CD4-positive, CD25-positive, alpha-beta regulatory T cell (primary cell): Measurements from ENCODE around the gene URAD. TPM values are rescaled to one million over a fixed set of nuclear protein-coding genes. Genes with fewer than 3 reads are reported as not detected.
"Not testable (repeated sequence)": the region's sequence is repeated elsewhere in the genome, so short reads cannot be mapped to it uniquely, and the experiment has no call there.

ENCODE experiments used
- ATAC-seq, 2 donors: fragments of 150-1000 bp; cut with Tn5 transposase; one replicate each; pipeline ENCODE4 v1.10.0; 2021; ENCODE audit warnings: low read depth in 2 of 2, moderate number of reproducible peaks in 2 of 2, moderate library complexity in 1 of 2
- DNase-seq, 3 donors: peaks; one replicate each; pipeline versions ENCODE4 v3.0.0 to v3.0.0-alpha.2; 2012 to 2022; ENCODE audit warnings: mixed read lengths in 1 of 3
- H3K27ac ChIP-seq: one replicate; pipeline ENCODE4 v1.7.0; 2013; ENCODE audit warnings: mild to moderate bottlenecking, low read length; ENCODE audit not compliant: insufficient read depth, poor library complexity, severe bottlenecking
- H3K27me3 ChIP-seq: one replicate; pipeline ENCODE4 v1.7.0; 2013; ENCODE audit warnings: low read length; ENCODE audit not compliant: control insufficient read depth, insufficient read depth
- H3K36me3 ChIP-seq: one replicate; pipeline ENCODE4 v1.7.0; 2013; ENCODE audit warnings: mild to moderate bottlenecking, low read length, moderate library complexity; ENCODE audit not compliant: control insufficient read depth, insufficient read depth
- H3K4me1 ChIP-seq: 2 replicates; pipeline ENCODE4 v1.7.0; 2013; ENCODE audit warnings: mild to moderate bottlenecking, low read length; ENCODE audit not compliant: insufficient read depth, control insufficient read depth, poor library complexity, severe bottlenecking
- H3K4me3 ChIP-seq: one replicate; pipeline ENCODE4 v1.7.0; 2013; ENCODE audit warnings: low read depth, mild to moderate bottlenecking, low read length, moderate library complexity
- H3K9me3 ChIP-seq, 2 experiments: 1 replicate in 1 of 2; 2 replicates in 1 of 2; pipeline ENCODE4 v1.7.0; 2013; ENCODE audit warnings: low read length in 2 of 2, mild to moderate bottlenecking in 1 of 2, moderate library complexity in 1 of 2; ENCODE audit not compliant: control insufficient read depth in 2 of 2
- H3K27ac Mint-ChIP-seq, 3 donors: one replicate each; pipeline ENCODE4 v1.8.0; 2020 to 2022; ENCODE audit warnings: mild to moderate bottlenecking in 3 of 3, mixed read lengths in 3 of 3, moderate library complexity in 2 of 3
- H3K27me3 Mint-ChIP-seq: one replicate; pipeline ENCODE4 v1.8.0; 2022; ENCODE audit warnings: mild to moderate bottlenecking, mixed read lengths
- H3K36me3 Mint-ChIP-seq: one replicate; pipeline ENCODE4 v1.8.0; 2020; ENCODE audit warnings: mixed read lengths
- H3K4me1 Mint-ChIP-seq, 4 donors: one replicate each; pipeline ENCODE4 v1.8.0; 2020 to 2022; ENCODE audit warnings: mixed read lengths in 4 of 4, mild to moderate bottlenecking in 1 of 4
- H3K4me3 Mint-ChIP-seq, 4 donors: one replicate each; pipeline ENCODE4 v1.8.0; 2020 to 2022; ENCODE audit warnings: mild to moderate bottlenecking in 4 of 4, mixed read lengths in 4 of 4, moderate library complexity in 3 of 4
- H3K9me3 Mint-ChIP-seq, 7 donors: one replicate each; pipeline ENCODE4 v1.8.0; 2020 to 2022; ENCODE audit warnings: mixed read lengths in 7 of 7, mild to moderate bottlenecking in 3 of 7, moderate library complexity in 2 of 7
- polyA plus RNA-seq, 4 donors: library from polyadenylated mRNA; unstranded; fragments of 300-500 nt; fragmentation: Illumina TruSeq; gene quantifications; one replicate each; pipeline ENCODE4 v1.2.3, GENCODE V29; 2021
- total RNA-seq: library from RNA; stranded (reverse); gene quantifications from one replicate; pipeline ENCODE4 v1.2.3, GENCODE V29; 2022

URAD gene
- total and polyA plus RNA-seq, 5 donors from 2014 or later = not detected

DNA sequence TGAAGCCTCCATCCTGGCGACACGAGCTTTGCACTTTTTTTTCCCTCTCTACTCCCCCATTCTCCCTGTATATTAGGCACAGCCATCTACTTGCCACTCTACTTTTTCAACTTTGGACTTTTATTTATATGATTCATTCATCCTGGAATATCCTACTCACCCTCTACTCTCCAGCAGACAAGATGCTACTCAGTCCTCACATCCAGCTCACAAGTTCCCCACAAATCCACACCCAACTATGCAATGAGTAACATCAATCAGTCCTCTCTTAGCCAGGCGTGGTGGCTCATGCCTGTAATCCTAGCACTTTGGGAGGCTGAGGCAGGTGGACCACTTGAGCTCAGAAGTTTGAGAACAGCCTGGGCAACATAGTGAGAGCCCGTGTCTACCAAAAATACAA is 23.9 kb upstream of the URAD start:
- ATAC-seq (no peak), DNase-seq (no peak)
- H3K36me3 ChIP-seq = no peaks in the 10 kb centered on the region
- H3K9me3 ChIP-seq = no peaks in the 10 kb centered on the region
- Mint-ChIP-seq H3K4me3 (no peak overlapping the region), H3K9me3 (peaks cover 0 to 1% (median 0%) of the 10 kb centered on the region in 7 donors), H3K27me3 (peaks cover 19% of the 10 kb centered on the region), H3K36me3 (no peaks in the 10 kb centered on the region), H3K4me1 (peaks cover 0 to 8% (median 3%) of the 10 kb centered on the region in 4 donors), H3K27ac (no peak overlapping the region)
- H3K4me1 ChIP-seq = no peaks in the 10 kb centered on the region
- H3K27me3 ChIP-seq = no peaks in the 10 kb centered on the region
- no peak overlapping the region for H3K27ac ChIP-seq
- H3K4me3 ChIP-seq = no peak overlapping the region

DNA sequence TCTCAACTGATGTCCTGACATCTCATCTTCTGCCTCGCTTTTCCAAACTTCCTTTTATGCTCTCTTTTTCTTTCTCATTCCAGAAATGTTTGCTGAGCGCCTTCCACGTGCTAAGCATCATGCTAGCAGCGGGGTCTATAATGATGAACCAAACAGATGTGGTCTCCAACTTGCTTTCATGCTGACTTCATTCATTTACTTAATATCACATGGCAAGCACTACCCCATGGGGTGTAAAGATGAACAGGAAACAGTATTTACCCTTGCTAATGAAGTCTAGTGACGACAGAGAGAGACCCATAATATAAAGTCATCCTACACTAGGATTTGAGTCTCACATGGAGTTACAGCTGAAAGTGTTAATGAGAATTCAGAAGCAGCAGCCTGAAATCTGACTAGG is 21.6 kb upstream of the URAD start:
- Histone ChIP-seq H3K4me1 (no peaks in the 10 kb centered on the region), H3K4me3 (no peak overlapping the region), H3K9me3 (no peaks in the 10 kb centered on the region), H3K27ac (no peak overlapping the region), H3K36me3 (no peaks in the 10 kb centered on the region), H3K27me3 (no peaks in the 10 kb centered on the region)
- DNase-seq (no peak), ATAC-seq (no peak)
- Mint-ChIP-seq H3K4me3 (no peak overlapping the region), H3K36me3 (no peaks in the 10 kb centered on the region), H3K27me3 (peaks cover 19% of the 10 kb centered on the region), H3K27ac (no peak overlapping the region), H3K9me3 (peaks cover 0 to 1% (median 0%) of the 10 kb centered on the region in 7 donors), H3K4me1 (peaks cover 0 to 8% (median 1%) of the 10 kb centered on the region in 4 donors)

DNA sequence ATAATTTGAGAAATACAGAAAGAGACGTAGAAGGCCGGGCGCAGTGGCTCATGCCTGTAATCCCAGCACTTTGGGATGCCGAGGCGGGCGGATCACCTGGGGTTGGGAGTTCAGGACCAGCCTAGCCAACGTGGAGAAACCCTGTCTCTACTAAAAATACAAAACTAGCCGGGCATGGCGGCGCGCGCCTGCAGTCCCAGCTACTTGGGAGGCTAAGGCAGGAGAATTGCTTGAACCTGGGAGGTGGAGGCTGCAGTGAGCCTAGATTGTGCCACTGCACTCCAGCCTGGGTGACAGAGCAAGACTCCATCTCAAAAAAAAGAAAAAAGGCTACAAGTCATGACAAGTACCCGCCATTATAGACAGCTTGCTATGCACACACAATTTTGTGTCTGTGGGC is 16.5 kb upstream of the URAD start:
- not testable (repeated sequence) for H3K4me1 ChIP-seq, H3K9me3 ChIP-seq, H3K27me3 Mint-ChIP-seq, H3K27ac Mint-ChIP-seq, H3K4me3 ChIP-seq, H3K36me3 Mint-ChIP-seq, H3K27ac ChIP-seq, H3K27me3 ChIP-seq, DNase-seq, ATAC-seq, H3K9me3 Mint-ChIP-seq, H3K4me1 Mint-ChIP-seq, H3K36me3 ChIP-seq, H3K4me3 Mint-ChIP-seq

DNA sequence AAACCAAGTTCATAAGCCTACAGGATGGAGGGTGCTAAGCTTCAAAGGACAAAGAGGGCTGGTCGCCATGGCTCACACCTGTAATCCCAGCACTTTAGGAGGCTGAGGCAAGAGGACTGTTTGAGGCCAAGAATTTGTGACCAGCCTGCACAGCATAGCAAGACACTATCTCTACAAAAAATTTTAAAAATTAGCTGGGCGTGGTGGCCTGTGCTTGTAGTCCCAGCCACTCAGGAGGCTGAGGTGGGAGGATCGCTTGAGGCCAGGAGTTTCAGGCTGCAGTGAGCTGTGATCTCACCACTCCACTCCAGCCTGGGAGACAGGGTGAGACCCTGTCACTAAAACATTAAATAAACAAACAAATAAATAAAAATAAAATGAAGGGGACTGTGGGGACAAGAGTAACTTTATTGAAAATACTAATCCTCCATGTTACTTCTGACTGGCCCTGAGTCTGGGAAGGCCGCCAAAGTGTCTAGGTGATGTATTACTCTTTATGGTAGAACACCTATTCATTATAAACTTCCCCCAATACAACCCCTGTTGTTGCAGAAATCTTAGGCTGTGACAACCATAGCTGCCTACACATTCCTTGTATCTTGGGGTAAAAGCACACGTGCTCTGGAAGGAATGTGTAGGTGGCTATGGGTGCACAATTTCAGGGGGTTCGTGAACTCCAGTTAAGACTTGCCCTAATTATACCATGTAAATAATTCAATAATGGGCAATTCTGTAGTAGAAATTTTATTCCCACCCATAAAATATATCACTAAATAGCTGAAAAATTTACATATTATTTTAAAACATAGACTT is 14.6 kb upstream of the URAD start:
- H3K27me3 ChIP-seq = no peaks in the 10 kb centered on the region
- Mint-ChIP-seq H3K9me3 (peaks cover 0 to 1% (median 0%) of the 10 kb centered on the region in 7 donors), H3K4me3 (no peak overlapping the region), H3K27ac (no peak overlapping the region), H3K36me3 (no peaks in the 10 kb centered on the region), H3K27me3 (no peaks in the 10 kb centered on the region), H3K4me1 (peaks cover 0 to 2% (median 0%) of the 10 kb centered on the region in 4 donors)
- no peak overlapping the region for H3K4me3 ChIP-seq
- H3K9me3 ChIP-seq = no peaks in the 10 kb centered on the region
- no peaks in the 10 kb centered on the region for H3K4me1 ChIP-seq
- no peaks in the 10 kb centered on the region for H3K36me3 ChIP-seq
- H3K27ac ChIP-seq = no peak overlapping the region
- no peak for DNase-seq
- ATAC-seq = no peak

DNA sequence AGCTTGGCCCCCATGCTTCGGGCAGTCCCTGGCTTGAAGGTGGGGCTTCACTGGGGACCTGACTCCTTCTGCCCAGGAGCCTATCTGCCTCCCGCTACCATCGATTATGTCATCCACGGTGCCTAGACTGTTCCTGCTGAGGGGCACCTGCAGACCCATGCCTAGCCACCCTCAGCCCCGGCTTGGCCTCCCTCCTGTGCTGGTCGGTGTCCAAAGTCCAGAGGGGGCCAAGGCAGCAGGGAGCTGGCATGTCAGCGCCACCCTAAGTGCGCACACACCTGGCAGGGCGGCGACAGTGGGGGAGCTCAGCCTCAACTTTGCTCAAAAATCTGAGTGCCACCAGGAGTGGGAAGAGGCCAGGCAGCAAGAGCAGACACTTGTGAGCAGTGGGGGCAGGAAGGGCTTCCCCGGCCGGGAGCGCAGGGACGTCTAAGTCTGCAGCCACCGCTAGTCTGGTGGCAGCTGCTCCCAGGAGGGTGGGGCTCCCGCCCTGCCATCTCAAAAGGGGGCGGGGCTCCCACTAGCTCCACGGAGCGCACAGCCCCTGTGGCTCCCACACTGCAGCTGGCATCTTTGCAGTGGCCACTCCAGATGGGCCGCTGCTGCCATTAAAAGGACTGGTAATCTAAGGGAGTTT is 13.5 kb upstream of the URAD start:
- no peak overlapping the region for H3K27ac ChIP-seq
- H3K9me3 Mint-ChIP-seq = no peaks in the 10 kb centered on the region
- H3K27ac Mint-ChIP-seq = no peak overlapping the region
- H3K4me3 Mint-ChIP-seq = no peak overlapping the region
- H3K4me1 Mint-ChIP-seq = peaks cover 0 to 2% (median 0%) of the 10 kb centered on the region in 4 donors
- H3K36me3 Mint-ChIP-seq = no peaks in the 10 kb centered on the region
- no peak overlapping the region for H3K4me3 ChIP-seq
- ATAC-seq (no peak), DNase-seq (no peak)
- no peaks in the 10 kb centered on the region for H3K36me3 ChIP-seq
- H3K27me3 Mint-ChIP-seq = no peaks in the 10 kb centered on the region
- no peaks in the 10 kb centered on the region for H3K27me3 ChIP-seq
- no peaks in the 10 kb centered on the region for H3K4me1 ChIP-seq
- no peaks in the 10 kb centered on the region for H3K9me3 ChIP-seq

DNA sequence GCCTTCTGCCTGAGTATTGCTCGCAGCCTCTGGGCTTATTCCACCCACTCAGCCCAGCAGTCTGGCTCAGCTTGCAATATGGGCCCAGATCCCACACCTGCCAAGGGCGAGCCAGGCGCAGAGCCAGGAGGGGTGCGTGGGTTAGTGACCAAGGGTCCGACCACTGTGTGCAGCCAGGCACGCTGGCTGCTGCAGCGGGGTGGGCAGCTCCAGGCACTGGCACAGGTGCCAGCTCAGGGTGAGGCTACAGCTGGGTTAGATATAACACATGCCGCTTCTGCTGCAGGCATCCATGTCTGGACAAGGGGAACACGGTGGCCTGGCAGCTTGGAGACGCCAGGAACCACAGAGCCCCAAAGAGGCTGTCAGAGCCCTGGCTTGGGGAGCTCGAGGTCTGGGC is 12.6 kb upstream of the URAD start:
- Histone ChIP-seq H3K4me1 (no peaks in the 10 kb centered on the region), H3K9me3 (no peaks in the 10 kb centered on the region), H3K27me3 (no peaks in the 10 kb centered on the region), H3K27ac (no peak overlapping the region), H3K36me3 (no peaks in the 10 kb centered on the region), H3K4me3 (no peak overlapping the region)
- DNase-seq (no peak), ATAC-seq (no peak)
- H3K27me3 Mint-ChIP-seq = no peaks in the 10 kb centered on the region
- peaks cover 0 to 2% (median 0%) of the 10 kb centered on the region in 4 donors for H3K4me1 Mint-ChIP-seq
- H3K27ac Mint-ChIP-seq = no peak overlapping the region
- no peaks in the 10 kb centered on the region for H3K36me3 Mint-ChIP-seq
- H3K9me3 Mint-ChIP-seq = no peaks in the 10 kb centered on the region
- H3K4me3 Mint-ChIP-seq = no peak overlapping the region

DNA sequence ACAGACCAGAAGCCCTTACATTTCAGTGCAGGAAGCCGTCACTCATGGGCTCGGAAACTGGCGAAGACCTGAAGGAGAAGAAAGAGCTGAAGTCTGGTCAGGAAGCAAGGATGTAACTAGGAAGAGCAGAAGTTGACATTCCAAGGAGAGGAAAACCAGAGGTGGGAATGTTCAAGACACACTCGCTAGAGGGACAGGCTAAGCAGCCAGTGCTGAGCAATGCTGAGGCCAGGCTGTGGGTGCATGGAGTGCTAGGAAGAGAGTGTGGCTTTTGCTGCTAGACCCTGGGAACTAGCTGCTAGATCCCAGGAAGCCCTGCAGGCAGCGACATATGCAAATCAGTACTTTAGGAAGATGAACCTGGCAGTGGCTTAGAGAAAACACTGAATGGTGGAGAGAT is 12.1 kb upstream of the URAD start:
- Mint-ChIP-seq H3K36me3 (no peaks in the 10 kb centered on the region), H3K4me3 (no peak overlapping the region), H3K9me3 (no peaks in the 10 kb centered on the region), H3K4me1 (peaks cover 0 to 2% (median 0%) of the 10 kb centered on the region in 4 donors), H3K27me3 (no peaks in the 10 kb centered on the region), H3K27ac (no peak overlapping the region)
- no peak for ATAC-seq
- DNase-seq = no peak
- H3K36me3 ChIP-seq = no peaks in the 10 kb centered on the region
- no peak overlapping the region for H3K4me3 ChIP-seq
- no peaks in the 10 kb centered on the region for H3K4me1 ChIP-seq
- no peak overlapping the region for H3K27ac ChIP-seq
- H3K27me3 ChIP-seq = no peaks in the 10 kb centered on the region
- no peaks in the 10 kb centered on the region for H3K9me3 ChIP-seq
